HepG2 (cell line): Measurements from ENCODE around the gene TWF1. TPM values are rescaled to one million over a fixed set of nuclear protein-coding genes. Genes with fewer than 3 reads are reported as not detected.

Experiments used
- ATAC-seq: fragments of 200-7000 bp; cut with Tn5 transposase; 3 replicates; pipeline ENCODE4 v1.9.1; 2020; ENCODE audit warnings: mild to moderate bottlenecking, moderate library complexity
- BruUV-seq: library from RNA; stranded (reverse); fragments of 400-500 nt; replicated peaks from 2 replicates; lab custom pipeline; 2021; lab: Mats Ljungman, UMichigan
- CTCF ChIA-PET: fragments of 300-600 bp; formaldehyde crosslinking; extraction: SDS; loops from one replicate; lab custom pipeline; 2021; ENCODE audit warnings: low total read pairs, inconsistent platforms, low intra/inter-chr PET ratio; lab: Yijun Ruan, JAX
- POLR2A ChIA-PET: fragments of 350-600 bp; sonication (Branson Sonifier 250); formaldehyde crosslinking; loops from one replicate; lab custom pipeline; 2020; ENCODE audit warnings: antibody characterized with exemption, inconsistent platforms; lab: Yijun Ruan, JAX
- DNase-seq: peaks from one replicate; pipeline ENCODE4 v3.0.0-alpha.2; 2015; ENCODE audit warnings: low spot score
- FAIRE-seq: peaks from 3 replicates; lab custom pipeline; 2011; peaks lifted over from hg19 to GRCh38; lab: Jason Lieb, UNC
- H2AFZ ChIP-seq: one replicate; pipeline ENCODE4 v1.6.1; 2011; ENCODE audit warnings: low read length, inconsistent platforms
- H3K27ac ChIP-seq: fragments of 300-600 bp; 3 replicates; pipeline ENCODE4 v1.8.0; 2011; ENCODE audit warnings: mixed run types, mild to moderate bottlenecking, mixed read lengths, low read length, inconsistent platforms; ENCODE audit not compliant: insufficient read depth; ENCODE audit errors: extremely low read length
- H3K27me3 ChIP-seq, 2 experiments: fragments of 200-600 bp in 1 of 2; 2 replicates in 1 of 2; 3 replicates in 1 of 2; pipeline versions ENCODE4 v1.6.0 to v1.8.0; 2011; ENCODE audit warnings: low read length in 2 of 2, mild to moderate bottlenecking in 2 of 2, moderate library complexity in 2 of 2, inconsistent platforms in 1 of 2; ENCODE audit not compliant: insufficient read depth in 2 of 2, control insufficient read depth in 1 of 2
- H3K36me3 ChIP-seq, 2 experiments: fragments of 200-600 bp in 1 of 2; replicated peaks in 1 of 2; 2 replicates in 1 of 2; 3 replicates in 1 of 2; pipeline versions ENCODE4 v1.5.1 to v1.8.0; 2011; ENCODE audit warnings: low read length in 2 of 2, inconsistent platforms in 1 of 2; ENCODE audit not compliant: insufficient read depth in 2 of 2, control insufficient read depth in 1 of 2
- H3K4me1 ChIP-seq: 2 replicates; pipeline ENCODE4 v1.5.1; 2012; ENCODE audit warnings: low read length, inconsistent platforms; ENCODE audit not compliant: insufficient read depth
- H3K4me2 ChIP-seq: 2 replicates; pipeline ENCODE4 v1.6.0; 2011; ENCODE audit warnings: low read depth, low read length, inconsistent platforms
- H3K4me3 ChIP-seq, 3 experiments: fragments of 200-600 bp in 1 of 3; sonication (generic), shearing (Covaris generic) in 1 of 3; replicated peaks in 1 of 3; 2 replicates each; pipeline ENCODE4 v1.5.1; 2011 to 2016; ENCODE audit warnings: low read length in 3 of 3, inconsistent platforms in 2 of 3, low read depth in 2 of 3, mild to moderate bottlenecking in 2 of 3, control low read depth in 1 of 3, mixed read lengths in 1 of 3; ENCODE audit not compliant: insufficient read depth in 1 of 3
- H3K79me2 ChIP-seq: one replicate; pipeline ENCODE4 v1.6.1; 2011; ENCODE audit warnings: low read length, inconsistent platforms; ENCODE audit not compliant: insufficient read depth
- H3K9ac ChIP-seq: 2 replicates; pipeline ENCODE4 v1.6.0; 2011; ENCODE audit warnings: mild to moderate bottlenecking, low read depth, low read length, inconsistent platforms; ENCODE audit not compliant: insufficient read depth
- H3K9me3 ChIP-seq: 2 replicates; pipeline ENCODE4 v1.5.1; 2012; ENCODE audit warnings: mild to moderate bottlenecking, low read length
- H4K20me1 ChIP-seq: 2 replicates; pipeline ENCODE4 v1.6.0; 2011; ENCODE audit warnings: inconsistent platforms, mild to moderate bottlenecking, low read length, moderate library complexity; ENCODE audit not compliant: insufficient read depth
- MZF1 ChIP-seq: sonication (generic); formaldehyde crosslinking; IDR thresholded peaks from 2 replicates; pipeline ENCODE4 v1.8.1; 2023; ENCODE audit warnings: mild to moderate bottlenecking, missing genetic modification reagents, borderline replicate concordance
- SMARCC2 ChIP-seq: fragments of 450-650 bp; IDR thresholded peaks from 2 replicates; pipeline ENCODE4 v1.6.1; 2017; ENCODE audit warnings: antibody characterized with exemption, mild to moderate bottlenecking
- SMC3 ChIP-seq: IDR thresholded peaks from 2 replicates; pipeline ENCODE4 v1.6.1; 2011; ENCODE audit warnings: low read length, improper control_type of control experiment
- TAF15 ChIP-seq: fragments of 200-400 bp; formaldehyde crosslinking; IDR thresholded peaks from one replicate; pipeline ENCODE4 v1.6.1; 2018; ENCODE audit warnings: mild to moderate bottlenecking, low read depth, low read length; ENCODE audit not compliant: poor library complexity, severe bottlenecking
- ZBTB10 ChIP-seq: sonication (generic); formaldehyde crosslinking; IDR thresholded peaks from 2 replicates; pipeline ENCODE4 v1.4.0; 2020; ENCODE audit warnings: missing genetic modification reagents, borderline replicate concordance
- ZNF253 ChIP-seq: sonication (generic); formaldehyde crosslinking; IDR thresholded peaks from 2 replicates; pipeline ENCODE4 v1.8.0; 2022; ENCODE audit warnings: mild to moderate bottlenecking, missing genetic modification reagents, borderline replicate concordance
- ZNF407 ChIP-seq: sonication (generic); formaldehyde crosslinking; IDR thresholded peaks from one replicate; pipeline ENCODE4 v1.5.1; 2020; ENCODE audit warnings: mild to moderate bottlenecking, missing genetic modification reagents; ENCODE audit errors: not compliant biosample characterization
- in situ Hi-C: cut with HindIII; loops from 2 replicates; pipeline ENCODE4 v1.10.0; 2017; ENCODE audit warnings: low pct_unique_long_range_greater_than_20kb; ENCODE audit not compliant: extremely low pct_ligation_motif_present
- intact Hi-C: fragments of 100-400 bp; cut with micrococcal nuclease; formaldehyde crosslinking; loops from one replicate; pipeline ENCODE4 v1.10.0; 2022; ENCODE audit not compliant: unreplicated experiment
- polyA plus RNA-seq, 8 experiments: library from polyadenylated mRNA; depleted of rRNA in 3 of 8; stranded (reverse) in 7 of 8; unstranded in 1 of 8; fragments of >200 nt; fragmentation: Illumina TruSeq in 4 of 8; extraction: Trizol in 4 of 8; gene quantifications; 2 replicates each; pipeline versions ENCODE4 v1.2.1 to v1.2.3, GENCODE V29; 2011 to 2016; ENCODE audit warnings: low read depth in 4 of 8, missing spikeins in 1 of 8, mixed read lengths in 1 of 8; ENCODE audit not compliant: insufficient read depth in 1 of 8
- total RNA-seq, 5 experiments: library from RNA; depleted of rRNA; stranded (reverse); fragments of >200 nt; fragmentation: Illumina TruSeq; extraction: Trizol; gene quantifications; 2 replicates each; pipeline ENCODE4 v1.2.3, GENCODE V29; 2016; ENCODE audit warnings: low read depth in 1 of 5

TWF1 gene
- total and polyA plus RNA-seq, 2 of the 13 experiments (the other 11 are each of a cell fraction or from before 2014, with no cell fraction given), result 32.3 to 85.5 TPM

- no peak overlapping the region for H3K4me2 ChIP-seq
- ATAC-seq, result no peak
- no peak overlapping the region for H2AFZ ChIP-seq
- no peak overlapping the region for H3K9ac ChIP-seq
- TF ChIP-seq MZF1 (no peak), SMC3 (no peak), ZBTB10 (CRISPR knock-in tag) (no peak), ZNF407 (CRISPR knock-in tag) (no peak), SMARCC2 (no peak), ZNF253 (no peak), TAF15 (no peak)
- TF ChIP-seq, all 625 proteins: peak for 0
- intact Hi-C loops (no loop called here), in situ Hi-C loops (no loop called here)
- CTCF ChIA-PET, result no interaction called here
- DNase-seq, result no peak
- Histone ChIP-seq H3K4me3 (no peak overlapping the region), H3K4me1 (peaks cover 21% of the 10 kb centered on the region), H3K27ac (no peak overlapping the region), H3K9me3 (no peaks in the 10 kb centered on the region), H3K36me3 (no peaks in the 10 kb centered on the region), H3K79me2 (no peaks in the 10 kb centered on the region), H3K27me3 (no peaks in the 10 kb centered on the region; a peak in 1 of 5 replicates), H4K20me1 (no peaks in the 10 kb centered on the region)
- FAIRE-seq, result no peak
- POLR2A ChIA-PET, result no interaction called here
- no TSS peak for BruUV-seq
Measured at GRCh38 chr12:43763769-43764168, 42.3 kb downstream of the TWF1 start.
